ENCODE results near the gene INTS7. TPM values are rescaled to one million over a fixed set of nuclear protein-coding genes. Genes with fewer than 3 reads are reported as not detected.

The INTS7 gene
- total RNA-seq, 1 experiment from 2014 or later, result 21.7 TPM

- TF ChIP-seq EZH2phosphoT487 (IDR thresholded peaks at IDR 0.05; ENCODE audit: borderline replicate concordance) (no peak), FOSL1 (IDR thresholded peaks at IDR 0.05; ENCODE audit: low read depth) (no peak), ELF1 (IDR thresholded peaks at IDR 0.05; ENCODE audit: borderline replicate concordance, low read depth) (no peak)
Measured at GRCh38 chr1:211967704-211968103, 67.7 kb downstream of the INTS7 start (continued).

DNA sequence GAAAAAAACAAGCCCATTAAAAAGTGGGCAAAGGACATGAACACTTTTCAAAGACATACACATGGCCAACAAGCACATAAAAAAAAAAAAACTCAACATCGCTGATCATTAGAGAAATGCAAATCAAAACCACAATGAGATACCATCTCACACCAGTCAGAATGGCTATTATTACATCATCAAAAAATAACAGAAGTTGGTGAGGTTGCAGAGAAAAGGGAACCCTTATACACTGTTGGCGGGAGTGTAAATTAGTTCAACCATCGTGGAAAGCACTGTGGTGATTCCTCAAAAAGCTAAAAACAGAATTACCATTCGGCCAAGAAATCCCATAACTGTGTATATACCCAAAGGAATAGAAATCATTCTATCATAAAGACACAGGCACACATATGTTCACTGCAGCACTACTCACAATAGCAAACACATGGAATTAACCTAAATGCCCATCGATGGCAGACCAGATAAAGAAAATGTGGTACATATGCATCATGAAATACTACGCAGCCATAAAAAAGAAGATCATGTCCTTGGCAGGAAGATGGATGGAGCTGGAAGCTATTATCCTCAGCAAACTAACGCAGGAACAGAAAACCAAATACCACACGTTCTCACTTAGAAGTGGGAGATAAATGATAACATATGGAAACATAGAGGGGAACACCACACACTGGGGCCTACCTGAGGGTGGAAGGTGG is 70.1 kb downstream of the INTS7 start:
- Histone ChIP-seq H3K4me3 (replicated peaks in 1 of 2; ENCODE audit: low read depth in 1 of 2, low read length in 2 of 2) (no peak overlapping the region), H3K27me3 (ENCODE audit: insufficient read depth, low read length) (no peaks in the 10 kb centered on the region), H3K36me3 (ENCODE audit: control insufficient read depth in 1 of 2, insufficient read depth in 2 of 2, low read length in 2 of 2) (no peaks in the 10 kb centered on the region; a peak in 1 of 4 replicates), H2AFZ (ENCODE audit: low read depth, low read length, poor library complexity, severe bottlenecking) (no peak overlapping the region), H3K27ac (ENCODE audit: low read depth, low read length) (no peak overlapping the region), H3K4me2 (ENCODE audit: low read length) (no peak overlapping the region), H3K4me1 (ENCODE audit: control insufficient read depth in 1 of 2, insufficient read depth in 2 of 2, low read length in 2 of 2) (no peaks in the 10 kb centered on the region), H3K9me3 (ENCODE audit: control insufficient read depth in 1 of 2, insufficient read depth in 1 of 2, low read depth in 1 of 2, low read length in 2 of 2) (no peaks in the 10 kb centered on the region), H3K79me2 (ENCODE audit: insufficient read depth, low read length) (no peaks in the 10 kb centered on the region), H3K9me2 (ENCODE audit: insufficient read depth) (no peaks in the 10 kb centered on the region), H3K9ac (ENCODE audit: low read length) (no peak overlapping the region), H4K20me1 (ENCODE audit: insufficient read depth) (no peaks in the 10 kb centered on the region)
- intact Hi-C loops (cut with micrococcal nuclease), result no loop called here
- POLR2A ChIA-PET, result no interaction called here
- RAD21 ChIA-PET (ENCODE audit: low non-redundant PET in 1 of 2, low total read pairs in 2 of 2, uncharacterized antibody in 2 of 2, unreplicated experiment in 2 of 2), result no interaction called here
- DNase-seq (ENCODE audit: low read depth, low spot score), result no peak
- TF ChIP-seq RAD21 (IDR thresholded peaks at IDR 0.05; ENCODE audit: low read depth) (no peak), EGR1 (IDR thresholded peaks at IDR 0.05; ENCODE audit: low read depth) (no peak)
- ATAC-seq, result no peak
- CTCF ChIA-PET, result no interaction called here
- BruUV-seq (replicated peaks), result no TSS peak

- Histone ChIP-seq H3K4me1 (ENCODE audit: control insufficient read depth in 1 of 2, insufficient read depth in 2 of 2, low read length in 2 of 2) (no peaks in the 10 kb centered on the region), H3K9me2 (ENCODE audit: insufficient read depth) (no peaks in the 10 kb centered on the region), H4K20me1 (ENCODE audit: insufficient read depth) (no peaks in the 10 kb centered on the region), H3K27me3 (ENCODE audit: insufficient read depth, low read length) (no peaks in the 10 kb centered on the region), H3K4me2 (ENCODE audit: low read length) (no peak overlapping the region), H3K27ac (ENCODE audit: low read depth, low read length) (no peak overlapping the region), H3K79me2 (ENCODE audit: insufficient read depth, low read length) (no peaks in the 10 kb centered on the region), H3K9ac (ENCODE audit: low read length) (no peak overlapping the region), H3K4me3 (replicated peaks in 1 of 2; ENCODE audit: low read depth in 1 of 2, low read length in 2 of 2) (no peak overlapping the region), H3K9me3 (ENCODE audit: control insufficient read depth in 1 of 2, insufficient read depth in 1 of 2, low read depth in 1 of 2, low read length in 2 of 2) (no peaks in the 10 kb centered on the region), H2AFZ (ENCODE audit: low read depth, low read length, poor library complexity, severe bottlenecking) (no peak overlapping the region), H3K36me3 (ENCODE audit: control insufficient read depth in 1 of 2, insufficient read depth in 2 of 2, low read length in 2 of 2) (peaks cover 0 to 4% of the 10 kb centered on the region in 2 experiments; a peak in 1 of 4 replicates)
- DNase-seq (ENCODE audit: low read depth, low spot score) (no peak), ATAC-seq (no peak)
- intact Hi-C loops (cut with micrococcal nuclease), result no loop called here
- CTCF ChIA-PET, result no interaction called here
- RAD21 ChIA-PET (ENCODE audit: low non-redundant PET in 1 of 2, low total read pairs in 2 of 2, uncharacterized antibody in 2 of 2, unreplicated experiment in 2 of 2), result no interaction called here
- POLR2A ChIA-PET, result no interaction called here
- no TSS peak for BruUV-seq (replicated peaks)
- no peak for TF ChIP-seq SIN3A (IDR thresholded peaks at IDR 0.05; ENCODE audit: low read depth)
- no peak for TF ChIP-seq ZNF274 (IDR thresholded peaks at IDR 0.05; ENCODE audit: low read depth, low read length)
- TF ChIP-seq ZFX (IDR thresholded peaks at IDR 0.05), result no peak
- TF ChIP-seq EZH2 (IDR thresholded peaks at IDR 0.05), result no peak
- no peak for TF ChIP-seq JUND (IDR thresholded peaks at IDR 0.05)
- TF ChIP-seq, protein P1, sequence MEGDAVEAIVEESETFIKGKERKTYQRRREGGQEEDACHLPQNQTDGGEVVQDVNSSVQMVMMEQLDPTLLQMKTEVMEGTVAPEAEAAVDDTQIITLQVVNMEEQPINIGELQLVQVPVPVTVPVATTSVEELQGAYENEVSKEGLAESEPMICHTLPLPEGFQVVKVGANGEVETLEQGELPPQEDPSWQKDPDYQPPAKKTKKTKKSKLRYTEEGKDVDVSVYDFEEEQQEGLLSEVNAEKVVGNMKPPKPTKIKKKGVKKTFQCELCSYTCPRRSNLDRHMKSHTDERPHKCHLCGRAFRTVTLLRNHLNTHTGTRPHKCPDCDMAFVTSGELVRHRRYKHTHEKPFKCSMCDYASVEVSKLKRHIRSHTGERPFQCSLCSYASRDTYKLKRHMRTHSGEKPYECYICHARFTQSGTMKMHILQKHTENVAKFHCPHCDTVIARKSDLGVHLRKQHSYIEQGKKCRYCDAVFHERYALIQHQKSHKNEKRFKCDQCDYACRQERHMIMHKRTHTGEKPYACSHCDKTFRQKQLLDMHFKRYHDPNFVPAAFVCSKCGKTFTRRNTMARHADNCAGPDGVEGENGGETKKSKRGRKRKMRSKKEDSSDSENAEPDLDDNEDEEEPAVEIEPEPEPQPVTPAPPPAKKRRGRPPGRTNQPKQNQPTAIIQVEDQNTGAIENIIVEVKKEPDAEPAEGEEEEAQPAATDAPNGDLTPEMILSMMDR (IDR thresholded peaks at IDR 0.05 in 2 of 3, conservative IDR thresholded peaks at IDR 0.05 in 1 of 3; ENCODE audit: borderline replicate concordance in 1 of 3, insufficient read depth in 1 of 3, low read depth in 2 of 3, low read length in 2 of 3), result no peak
- no peak for TF ChIP-seq POLR2A (IDR thresholded peaks at IDR 0.05; ENCODE audit: borderline replicate concordance, extremely low read depth, insufficient read depth, insufficient read length)
- TF ChIP-seq SRF (IDR thresholded peaks at IDR 0.05; ENCODE audit: low read depth), result no peak
- no peak for TF ChIP-seq TCF7L2 (IDR thresholded peaks at IDR 0.05; ENCODE audit: borderline replicate concordance, extremely low read depth, insufficient read depth, insufficient read length)
- TF ChIP-seq FOSL1 (IDR thresholded peaks at IDR 0.05; ENCODE audit: low read depth), result no peak
- TF ChIP-seq YY1 (IDR thresholded peaks at IDR 0.05; ENCODE audit: extremely low read depth, insufficient replicate concordance, low read depth, low read length), result no peak
- no peak for TF ChIP-seq CEBPB (IDR thresholded peaks at IDR 0.05; ENCODE audit: low read depth)
- TF ChIP-seq CBX3 (IDR thresholded peaks at IDR 0.05; ENCODE audit: low read depth), result no peak
- no peak for TF ChIP-seq POLR2AphosphoS5 (IDR thresholded peaks at IDR 0.05; ENCODE audit: low read depth, low read length)
- TF ChIP-seq, protein P2, sequence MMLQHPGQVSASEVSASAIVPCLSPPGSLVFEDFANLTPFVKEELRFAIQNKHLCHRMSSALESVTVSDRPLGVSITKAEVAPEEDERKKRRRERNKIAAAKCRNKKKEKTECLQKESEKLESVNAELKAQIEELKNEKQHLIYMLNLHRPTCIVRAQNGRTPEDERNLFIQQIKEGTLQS (IDR thresholded peaks at IDR 0.05), result no peak
Measured at GRCh38 chr1:211959680-211960079, 75.7 kb downstream of the INTS7 start.
